Fibroblast of lung (primary cell): ENCODE data around the gene CRMP1. TPM values are rescaled to one million over a fixed set of nuclear protein-coding genes. Genes with fewer than 3 reads are reported as not detected.

Experiments used
- DNase-seq, 2 donors: peaks; one replicate each; pipeline versions ENCODE4 v3.0.0 to v3.0.0-alpha.2; 2010; ENCODE audit warnings: low read depth in 2 of 2
- H2AFZ ChIP-seq: 2 replicates; pipeline ENCODE4 v1.5.1; 2012; ENCODE audit warnings: low read length, control low read depth, inconsistent platforms
- H3K27ac ChIP-seq: 2 replicates; pipeline ENCODE4 v1.5.1; 2011; ENCODE audit warnings: low read length, control low read depth; ENCODE audit not compliant: insufficient read depth
- H3K27me3 ChIP-seq: 2 replicates; pipeline ENCODE4 v1.5.1; 2011; ENCODE audit warnings: mild to moderate bottlenecking, low read length; ENCODE audit not compliant: control insufficient read depth, insufficient read depth
- H3K36me3 ChIP-seq: 2 replicates; pipeline ENCODE4 v1.5.1; 2011; ENCODE audit warnings: low read length; ENCODE audit not compliant: control insufficient read depth, insufficient read depth
- H3K4me1 ChIP-seq: 2 replicates; pipeline ENCODE4 v1.5.1; 2011; ENCODE audit warnings: low read length; ENCODE audit not compliant: control insufficient read depth, insufficient read depth; ENCODE audit errors: extremely low read depth
- H3K4me2 ChIP-seq: 2 replicates; pipeline ENCODE4 v1.5.1; 2011; ENCODE audit warnings: low read length, control low read depth; ENCODE audit not compliant: insufficient read depth; ENCODE audit errors: extremely low read depth
- H3K4me3 ChIP-seq, 4 experiments: fragments of 200-600 bp in 1 of 4; sonication (generic) in 1 of 4; replicated peaks in 1 of 4; 2 replicates each; pipeline ENCODE4 v1.5.1; 2011 to 2016; ENCODE audit warnings: low read length in 4 of 4, low read depth in 3 of 4, mild to moderate bottlenecking in 3 of 4, control low read depth in 2 of 4, inconsistent platforms in 1 of 4, mixed read lengths in 1 of 4; ENCODE audit not compliant: insufficient read depth in 1 of 4; ENCODE audit errors: control extremely low read depth in 1 of 4
- H3K79me2 ChIP-seq: 2 replicates; pipeline ENCODE4 v1.5.1; 2012; ENCODE audit warnings: mild to moderate bottlenecking, low read length, inconsistent platforms; ENCODE audit not compliant: control insufficient read depth, insufficient read depth
- H3K9ac ChIP-seq: 2 replicates; pipeline ENCODE4 v1.5.1; 2011; ENCODE audit warnings: mild to moderate bottlenecking, low read length, control low read depth; ENCODE audit not compliant: insufficient read depth
- H3K9me3 ChIP-seq: 2 replicates; pipeline ENCODE4 v1.5.1; 2012; ENCODE audit warnings: low read depth, low read length; ENCODE audit not compliant: control insufficient read depth, insufficient read depth
- H4K20me1 ChIP-seq: 2 replicates; pipeline ENCODE4 v1.5.1; 2011; ENCODE audit warnings: low read length; ENCODE audit not compliant: control insufficient read depth, insufficient read depth; ENCODE audit errors: extremely low read depth
- EZH2 ChIP-seq: IDR thresholded peaks from 2 replicates; pipeline ENCODE4 v1.5.1; 2012; ENCODE audit warnings: low read length, control low read depth, mild to moderate bottlenecking; ENCODE audit errors: missing control alignments
- polyA plus RNA-seq, 2 donors: library from polyadenylated mRNA; depleted of rRNA in 1 of 2; stranded (reverse) in 1 of 2; unstranded in 1 of 2; fragments of >200 nt; gene quantifications; 2 replicates each; pipeline ENCODE4 v1.2.1, GENCODE V29; 2011 to 2012; ENCODE audit warnings: missing spikeins in 1 of 2
- total RNA-seq: library from RNA; depleted of rRNA; stranded (reverse); fragments of >200 nt; gene quantifications from 2 replicates; pipeline ENCODE4 v1.2.1, GENCODE V29; 2014
- TF ChIP-seq, protein P1 (sequence below), 2 donors: IDR thresholded peaks in 1 of 2; conservative IDR thresholded peaks in 1 of 2; 1 replicate in 1 of 2; 2 replicates in 1 of 2; pipeline ENCODE4 v1.5.1; 2011 to 2012; ENCODE audit warnings: low read length in 2 of 2, control low read depth in 1 of 2, inconsistent platforms in 1 of 2, low read depth in 1 of 2, mild to moderate bottlenecking in 1 of 2

CRMP1 gene
- total and polyA plus RNA-seq, 2 donors (not counting 1 experiment from before 2014, with no cell fraction given), result 0.33 to 2.7 TPM

DNA sequence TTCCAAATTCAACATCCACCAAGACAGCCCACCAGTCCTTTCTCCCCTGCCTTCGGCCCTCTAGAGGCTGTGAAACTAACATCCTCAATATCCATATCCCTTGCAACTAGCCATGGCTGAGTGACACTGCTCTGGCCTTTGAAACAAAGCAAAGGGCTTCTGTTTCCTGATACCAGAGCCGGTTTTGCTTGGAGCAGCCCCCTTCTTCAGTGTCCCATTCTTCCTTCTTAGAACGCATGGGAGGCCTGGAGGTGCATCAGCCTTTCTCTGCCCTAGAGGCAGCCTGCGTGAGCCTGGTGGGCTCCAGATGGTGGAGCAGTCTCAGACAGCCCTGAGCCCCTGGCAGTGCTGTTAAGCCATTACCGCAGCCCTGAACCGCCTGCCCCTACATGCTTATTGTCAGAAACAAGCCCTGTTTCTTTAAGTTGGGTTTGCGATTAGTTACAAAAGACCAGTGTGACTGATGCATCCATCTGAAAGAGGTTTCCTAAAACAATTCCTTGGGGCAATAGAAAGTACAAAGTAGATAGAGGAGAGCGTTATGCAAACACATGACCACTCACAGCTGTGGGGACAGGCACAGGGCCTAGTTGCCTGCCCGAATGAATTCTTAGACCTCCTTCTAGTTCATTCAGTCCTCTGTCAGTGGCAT, 107.8 kb downstream of the CRMP1 start:
- H4K20me1 ChIP-seq, result no peaks in the 10 kb centered on the region
- no peaks in the 10 kb centered on the region for H3K79me2 ChIP-seq
- H3K27me3 ChIP-seq, result no peaks in the 10 kb centered on the region
- no peak overlapping the region for H2AFZ ChIP-seq
- no peak overlapping the region for H3K9ac ChIP-seq
- H3K36me3 ChIP-seq, result peaks cover 8% of the 10 kb centered on the region
- no peaks in the 10 kb centered on the region for H3K9me3 ChIP-seq
- DNase-seq, result no peak
- H3K4me3 ChIP-seq, result no peak overlapping the region
- TF ChIP-seq EZH2, result no peak
- TF ChIP-seq, protein P1, sequence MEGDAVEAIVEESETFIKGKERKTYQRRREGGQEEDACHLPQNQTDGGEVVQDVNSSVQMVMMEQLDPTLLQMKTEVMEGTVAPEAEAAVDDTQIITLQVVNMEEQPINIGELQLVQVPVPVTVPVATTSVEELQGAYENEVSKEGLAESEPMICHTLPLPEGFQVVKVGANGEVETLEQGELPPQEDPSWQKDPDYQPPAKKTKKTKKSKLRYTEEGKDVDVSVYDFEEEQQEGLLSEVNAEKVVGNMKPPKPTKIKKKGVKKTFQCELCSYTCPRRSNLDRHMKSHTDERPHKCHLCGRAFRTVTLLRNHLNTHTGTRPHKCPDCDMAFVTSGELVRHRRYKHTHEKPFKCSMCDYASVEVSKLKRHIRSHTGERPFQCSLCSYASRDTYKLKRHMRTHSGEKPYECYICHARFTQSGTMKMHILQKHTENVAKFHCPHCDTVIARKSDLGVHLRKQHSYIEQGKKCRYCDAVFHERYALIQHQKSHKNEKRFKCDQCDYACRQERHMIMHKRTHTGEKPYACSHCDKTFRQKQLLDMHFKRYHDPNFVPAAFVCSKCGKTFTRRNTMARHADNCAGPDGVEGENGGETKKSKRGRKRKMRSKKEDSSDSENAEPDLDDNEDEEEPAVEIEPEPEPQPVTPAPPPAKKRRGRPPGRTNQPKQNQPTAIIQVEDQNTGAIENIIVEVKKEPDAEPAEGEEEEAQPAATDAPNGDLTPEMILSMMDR (conservative IDR thresholded peaks at IDR 0.05 in 1 of 2, IDR thresholded peaks at IDR 0.05 in 1 of 2; ENCODE audit: low read depth in 1 of 2, low read length in 2 of 2), result no peak
- no peak overlapping the region for H3K4me2 ChIP-seq
- peaks cover 4% of the 10 kb centered on the region for H3K4me1 ChIP-seq
- H3K27ac ChIP-seq, result no peak overlapping the region

DNA sequence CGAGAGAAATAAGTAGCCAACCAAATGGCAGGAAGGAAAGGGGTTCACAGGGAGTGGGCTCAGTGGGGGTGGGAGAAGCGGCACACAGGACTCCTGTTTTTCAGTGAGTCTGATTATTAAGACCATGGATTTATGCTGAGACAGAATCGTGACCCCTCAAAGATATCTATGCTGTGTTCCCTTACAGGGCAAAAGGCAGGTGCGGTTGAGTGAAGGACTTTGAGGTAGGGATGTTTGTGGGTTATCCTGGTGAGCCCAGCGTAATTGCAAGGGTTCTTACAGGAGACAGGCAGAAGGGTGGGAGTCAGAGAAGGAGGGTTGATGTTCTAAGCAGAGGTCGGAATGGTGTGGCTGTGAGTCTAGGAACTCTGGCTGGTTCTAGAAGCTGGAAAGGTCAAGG, 108.9 kb downstream of the CRMP1 start:
- TF ChIP-seq, protein P1 (conservative IDR thresholded peaks at IDR 0.05 in 1 of 2, IDR thresholded peaks at IDR 0.05 in 1 of 2; ENCODE audit: low read depth in 1 of 2, low read length in 2 of 2), result no peak
- no peak for TF ChIP-seq EZH2
- no peak overlapping the region for H3K4me2 ChIP-seq

GRCh38 chr4:5783486-5783885, 109.4 kb downstream of the CRMP1 start:
- TF ChIP-seq EZH2, result no peak
- TF ChIP-seq, protein P1 (conservative IDR thresholded peaks at IDR 0.05 in 1 of 2, IDR thresholded peaks at IDR 0.05 in 1 of 2; ENCODE audit: low read depth in 1 of 2, low read length in 2 of 2), result no peak
- no peak overlapping the region for H3K4me3 ChIP-seq
- peaks cover 4% of the 10 kb centered on the region for H3K4me1 ChIP-seq
- no peaks in the 10 kb centered on the region for H3K79me2 ChIP-seq
- DNase-seq, result no peak
- H3K9me3 ChIP-seq, result no peaks in the 10 kb centered on the region
- no peaks in the 10 kb centered on the region for H4K20me1 ChIP-seq
- peaks cover 8% of the 10 kb centered on the region for H3K36me3 ChIP-seq
- H3K27ac ChIP-seq, result no peak overlapping the region
- no peak overlapping the region for H3K9ac ChIP-seq
- H3K27me3 ChIP-seq, result no peaks in the 10 kb centered on the region
- H3K4me2 ChIP-seq, result no peak overlapping the region
- H2AFZ ChIP-seq, result no peak overlapping the region

More for the DNA sequence above, 108.9 kb downstream of the CRMP1 start:
- Histone ChIP-seq H3K4me3 (no peak overlapping the region), H3K9me3 (no peaks in the 10 kb centered on the region), H3K79me2 (no peaks in the 10 kb centered on the region), H3K27me3 (no peaks in the 10 kb centered on the region), H2AFZ (no peak overlapping the region), H3K27ac (no peak overlapping the region), H3K9ac (no peak overlapping the region), H3K36me3 (peaks cover 8% of the 10 kb centered on the region), H4K20me1 (no peaks in the 10 kb centered on the region), H3K4me1 (peaks cover 4% of the 10 kb centered on the region)
- no peak for DNase-seq
